A673 (cell line): ENCODE data around the gene MAP3K7CL.

ENCODE experiments used
- CTCF ChIP-seq: fragments of 300-800, 200-600 bp; sonication (generic); conservative IDR thresholded peaks from 2 replicates; pipeline ENCODE4 v1.5.1; 2017; ENCODE audit warnings: low read depth, mild to moderate bottlenecking, antibody characterized with exemption, low read length, moderate library complexity, mixed read lengths
- EZH2 ChIP-seq: fragments of 200-600 bp; sonication (generic); IDR thresholded peaks from 2 replicates; pipeline ENCODE4 v1.6.1; 2017; ENCODE audit warnings: borderline replicate concordance, low read depth, mild to moderate bottlenecking, mixed read lengths, antibody characterized with exemption, low read length; ENCODE audit not compliant: poor library complexity, severe bottlenecking

GRCh38 chr21:29194847-29195246 lies 64.4 kb downstream of the MAP3K7CL start:
- TF ChIP-seq CTCF: no peak
- no peak for TF ChIP-seq EZH2
